ENCODE data around the gene ARHGAP31.

Gene ARHGAP31

GRCh38 chr3:119288669-119289403 lies 5.3 kb upstream of the ARHGAP31 start:
- H3K27me3 ChIP-seq (ENCODE audit: insufficient read depth, poor library complexity, severe bottlenecking), result no peaks in the 10 kb centered on the region
- H3K4me3 ChIP-seq (replicated peaks; ENCODE audit: insufficient read depth, low read length), result no peak overlapping the region
- DNase-seq (ENCODE audit: low read depth in 1 of 2, low spot score in 1 of 2), result no peak
- H3K27ac ChIP-seq (replicated peaks), result no peak overlapping the region
- no peak for TF ChIP-seq SPI1 (IDR thresholded peaks at IDR 0.05; ENCODE audit: borderline replicate concordance, low read depth)
- TF ChIP-seq POLR2AphosphoS5 (IDR thresholded peaks at IDR 0.05; ENCODE audit: low read depth), result no peak
- no peak for TF ChIP-seq REST (IDR thresholded peaks at IDR 0.05; ENCODE audit: insufficient replicate concordance, low read depth)
- no peak for TF ChIP-seq GABPA (IDR thresholded peaks at IDR 0.05; ENCODE audit: low read depth)
- TF ChIP-seq, protein P1, sequence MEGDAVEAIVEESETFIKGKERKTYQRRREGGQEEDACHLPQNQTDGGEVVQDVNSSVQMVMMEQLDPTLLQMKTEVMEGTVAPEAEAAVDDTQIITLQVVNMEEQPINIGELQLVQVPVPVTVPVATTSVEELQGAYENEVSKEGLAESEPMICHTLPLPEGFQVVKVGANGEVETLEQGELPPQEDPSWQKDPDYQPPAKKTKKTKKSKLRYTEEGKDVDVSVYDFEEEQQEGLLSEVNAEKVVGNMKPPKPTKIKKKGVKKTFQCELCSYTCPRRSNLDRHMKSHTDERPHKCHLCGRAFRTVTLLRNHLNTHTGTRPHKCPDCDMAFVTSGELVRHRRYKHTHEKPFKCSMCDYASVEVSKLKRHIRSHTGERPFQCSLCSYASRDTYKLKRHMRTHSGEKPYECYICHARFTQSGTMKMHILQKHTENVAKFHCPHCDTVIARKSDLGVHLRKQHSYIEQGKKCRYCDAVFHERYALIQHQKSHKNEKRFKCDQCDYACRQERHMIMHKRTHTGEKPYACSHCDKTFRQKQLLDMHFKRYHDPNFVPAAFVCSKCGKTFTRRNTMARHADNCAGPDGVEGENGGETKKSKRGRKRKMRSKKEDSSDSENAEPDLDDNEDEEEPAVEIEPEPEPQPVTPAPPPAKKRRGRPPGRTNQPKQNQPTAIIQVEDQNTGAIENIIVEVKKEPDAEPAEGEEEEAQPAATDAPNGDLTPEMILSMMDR (IDR thresholded peaks at IDR 0.05; ENCODE audit: insufficient read depth, low read length), result no peak

- DNase-seq (ENCODE audit: low read depth in 1 of 2, low spot score in 1 of 2), result peak in 1 of 2 experiments; percentile 79
- TF ChIP-seq, protein P1 (IDR thresholded peaks at IDR 0.05; ENCODE audit: insufficient read depth, low read length), result no peak
- peak; percentile 80 for TF ChIP-seq POLR2AphosphoS5 (IDR thresholded peaks at IDR 0.05; ENCODE audit: low read depth)
- TF ChIP-seq SPI1 (IDR thresholded peaks at IDR 0.05; ENCODE audit: borderline replicate concordance, low read depth), result peak; percentile 77; the same call in 1 of the 2 replicates
- no peak overlapping the region for H3K4me3 ChIP-seq (replicated peaks; ENCODE audit: insufficient read depth, low read length)
- H3K27ac ChIP-seq (replicated peaks), result no peak overlapping the region
- H3K27me3 ChIP-seq (ENCODE audit: insufficient read depth, poor library complexity, severe bottlenecking), result no peaks in the 10 kb centered on the region
Observed at GRCh38 chr3:119289404-119289770, 4.8 kb upstream of the ARHGAP31 start.

DNA sequence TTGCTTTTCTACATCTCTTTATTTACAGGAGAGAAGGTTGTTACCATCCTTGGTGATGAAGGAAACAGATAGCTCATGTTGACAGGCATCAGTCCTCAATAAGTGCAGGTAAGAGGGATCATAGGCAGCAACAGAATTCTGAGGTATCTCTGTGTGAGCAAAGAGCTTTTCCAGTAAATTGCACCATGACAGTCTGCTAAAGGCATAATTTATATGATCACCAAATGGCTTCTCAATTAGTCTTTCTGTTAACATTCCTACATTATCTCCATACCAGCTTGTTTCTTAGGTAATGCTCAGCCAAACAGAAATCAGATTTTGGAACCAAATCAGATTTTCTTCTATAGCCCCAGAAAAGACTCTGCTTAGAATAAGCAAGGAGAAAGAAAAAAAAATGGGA lies 3.6 kb upstream of the ARHGAP31 start:
- no peak for TF ChIP-seq POLR2AphosphoS5 (IDR thresholded peaks at IDR 0.05; ENCODE audit: low read depth)
- no peak for TF ChIP-seq SPI1 (IDR thresholded peaks at IDR 0.05; ENCODE audit: borderline replicate concordance, low read depth)
- TF ChIP-seq GABPA (IDR thresholded peaks at IDR 0.05; ENCODE audit: low read depth), result no peak
- TF ChIP-seq, protein P1 (IDR thresholded peaks at IDR 0.05; ENCODE audit: insufficient read depth, low read length), result no peak
- TF ChIP-seq REST (IDR thresholded peaks at IDR 0.05; ENCODE audit: insufficient replicate concordance, low read depth), result no peak
- no peak overlapping the region for H3K27ac ChIP-seq (replicated peaks)
- H3K27me3 ChIP-seq (ENCODE audit: insufficient read depth, poor library complexity, severe bottlenecking), result no peaks in the 10 kb centered on the region
- no peak for DNase-seq (ENCODE audit: low read depth in 1 of 2, low spot score in 1 of 2)
- H3K4me3 ChIP-seq (replicated peaks; ENCODE audit: insufficient read depth, low read length), result no peak overlapping the region
